A549 (cell line): Measurements from ENCODE around the gene IL19. TPM values are rescaled to one million over a fixed set of nuclear protein-coding genes. Genes with fewer than 3 reads are reported as not detected.
A peak's percentile ranks its signal among the peaks of the same experiment; 100 is the strongest.

ENCODE experiments used
- ATAC-seq, 2 experiments: fragments of 200-7000 bp in 1 of 2; fragments of >200 bp in 1 of 2; cut with Nextera tagmentation in 1 of 2; cut with Tn5 transposase in 1 of 2; 3 replicates each; pipeline versions ENCODE4 v1.8.0 to v1.9.1; 2018 to 2020; ENCODE audit warnings: mild to moderate bottlenecking in 1 of 2, moderate library complexity in 1 of 2
- CTCF ChIA-PET: fragments of 300-600 bp; sonication (Branson Sonifier 250); formaldehyde crosslinking; extraction: SDS; loops from one replicate; lab custom pipeline; 2021; ENCODE audit warnings: antibody characterized with exemption, inconsistent platforms; lab: Yijun Ruan, JAX
- POLR2A ChIA-PET: fragments of 350-600 bp; formaldehyde crosslinking; extraction: SDS; loops from one replicate; lab custom pipeline; 2021; ENCODE audit warnings: antibody characterized with exemption, inconsistent platforms; lab: Yijun Ruan, JAX
- DNase-seq, 2 experiments: peaks; one replicate each; pipeline versions ENCODE4 v3.0.0 to v3.0.0-alpha.2; 2011 to 2016; ENCODE audit warnings: low read depth in 1 of 2, low spot score in 1 of 2
- FAIRE-seq: peaks from 2 replicates; lab custom pipeline; 2011; peaks lifted over from hg19 to GRCh38; lab: Jason Lieb, UNC
- H3K27ac ChIP-seq, 2 experiments: fragments of >200 bp; sonication (Bioruptor Twin); formaldehyde crosslinking; 3 replicates each; pipeline ENCODE4 v1.5.1; 2016 to 2017
- H3K4me1 ChIP-seq: fragments of >200 bp; sonication (Bioruptor Twin); formaldehyde crosslinking; 3 replicates; pipeline ENCODE4 v1.6.1; 2016
- H3K4me2 ChIP-seq: fragments of >200 bp; sonication (Bioruptor Twin); formaldehyde crosslinking; 3 replicates; pipeline ENCODE4 v1.6.1; 2016
- H3K4me3 ChIP-seq: fragments of >200 bp; sonication (Bioruptor Twin); formaldehyde crosslinking; 3 replicates; pipeline ENCODE4 v1.5.1; 2016
- H3K9me3 ChIP-seq: fragments of >200 bp; sonication (Bioruptor Twin); formaldehyde crosslinking; 3 replicates; pipeline ENCODE4 v1.6.1; 2016
- CHD2 ChIP-seq: fragments of 150-350 bp; IDR thresholded peaks from 2 replicates; pipeline ENCODE4 v1.6.1; 2014; ENCODE audit warnings: low read length; ENCODE audit not compliant: partially characterized antibody
- CHD4 ChIP-seq: fragments of 200-600 bp; sonication (generic); IDR thresholded peaks from 2 replicates; pipeline ENCODE4 v1.6.1; 2016; ENCODE audit warnings: antibody characterized with exemption, mild to moderate bottlenecking, borderline replicate concordance
- ESRRA ChIP-seq: fragments of 150-350 bp; IDR thresholded peaks from 2 replicates; pipeline ENCODE4 v1.6.1; 2014; ENCODE audit warnings: mild to moderate bottlenecking, low read length, borderline replicate concordance
- HDAC2 ChIP-seq: fragments of 200-600 bp; sonication (generic); IDR thresholded peaks from 2 replicates; pipeline ENCODE4 v1.6.1; 2016
- HEYL ChIP-seq: fragments of 250-450 bp; sonication (Bioruptor Pico); IDR thresholded peaks from 2 replicates; pipeline ENCODE4 v1.8.0; 2021; ENCODE audit warnings: mild to moderate bottlenecking, moderate library complexity
- HOXB5 ChIP-seq: fragments of 250-450 bp; sonication (Bioruptor Pico); IDR thresholded peaks from 2 replicates; pipeline ENCODE4 v1.5.0; 2020; ENCODE audit warnings: mild to moderate bottlenecking, moderate library complexity
- JUNB ChIP-seq: fragments of >200 bp; sonication (Bioruptor Twin); formaldehyde crosslinking; IDR thresholded peaks from 2 replicates; pipeline ENCODE4 v1.6.1; 2016
- KDM1A ChIP-seq: fragments of 200-600 bp; sonication (generic); IDR thresholded peaks from 2 replicates; pipeline ENCODE4 v1.6.1; 2016; ENCODE audit warnings: low read depth, mild to moderate bottlenecking
- MAFK ChIP-seq: fragments of 450-650 bp; IDR thresholded peaks from 2 replicates; pipeline ENCODE4 v1.6.1; 2014; ENCODE audit not compliant: partially characterized antibody
- MAZ ChIP-seq: fragments of 150-350 bp; IDR thresholded peaks from 2 replicates; pipeline ENCODE4 v1.6.1; 2014; ENCODE audit warnings: antibody characterized with exemption, low read depth, low read length, borderline replicate concordance
- NFE2L2 ChIP-seq: fragments of 150-350 bp; conservative IDR thresholded peaks from 2 replicates; pipeline ENCODE4 v1.6.1; 2014; ENCODE audit warnings: low read length
- NR3C1 ChIP-seq: fragments of >200 bp; sonication (Bioruptor Twin); formaldehyde crosslinking; IDR thresholded peaks from 3 replicates; pipeline ENCODE4 v1.6.1; 2017
- POLR2A ChIP-seq: IDR thresholded peaks from 2 replicates; pipeline ENCODE4 v1.6.1; 2012; ENCODE audit warnings: mild to moderate bottlenecking, low read length
- RCOR1 ChIP-seq: fragments of 150-350 bp; IDR thresholded peaks from 2 replicates; pipeline ENCODE4 v1.6.1; 2014; ENCODE audit warnings: antibody characterized with exemption, low read length, low read depth
- TFCP2L1 ChIP-seq: fragments of 250-450 bp; sonication (Bioruptor Pico); IDR thresholded peaks from 2 replicates; pipeline ENCODE4 v1.5.0; 2021; ENCODE audit warnings: mild to moderate bottlenecking
- ZSCAN20 ChIP-seq: fragments of 250-450 bp; sonication (Bioruptor Pico); IDR thresholded peaks from 2 replicates; pipeline ENCODE4 v1.8.0; 2022; ENCODE audit warnings: mild to moderate bottlenecking, moderate library complexity
- WGBS: methylation state at CpG from one replicate; pipeline ENCODE4 v1.1.6; 2017; ENCODE audit errors: missing lambda C conversion rate; 5-methylcytosine and 5-hydroxymethylcytosine counted together
- polyA plus RNA-seq, 4 experiments: library from polyadenylated mRNA; depleted of rRNA in 3 of 4; stranded (reverse); fragments of >200 nt; fragmentation: RNase III in 1 of 4; extraction: RNeasy Plus Mini Kit Qiagen cat#74134 plus additional on column Dnase treatment in 1 of 4; gene quantifications; 2 replicates in 3 of 4; 3 replicates in 1 of 4; pipeline ENCODE4 v1.2.3, GENCODE V29; 2011 to 2017
- TF ChIP-seq, protein P1 (sequence below): IDR thresholded peaks from 2 replicates; pipeline ENCODE4 v1.6.1; 2012
- TF ChIP-seq, protein P2 (sequence below): IDR thresholded peaks from 2 replicates; pipeline ENCODE4 v1.6.1; 2012; ENCODE audit warnings: low read depth, borderline replicate concordance
- TF ChIP-seq, protein P3 (sequence below): fragments of 250-450 bp; sonication (Bioruptor Pico); IDR thresholded peaks from 2 replicates; pipeline ENCODE4 v1.5.0; 2020; ENCODE audit warnings: low read depth, mild to moderate bottlenecking, moderate library complexity
- TF ChIP-seq, protein P4 (sequence below): fragments of >200 bp; sonication (Bioruptor Twin); formaldehyde crosslinking; IDR thresholded peaks from 3 replicates; pipeline ENCODE4 v1.5.1; 2016
- TF ChIP-seq, protein P5 (sequence below): fragments of 450-650 bp; IDR thresholded peaks from 2 replicates; pipeline ENCODE4 v1.6.1; 2014; ENCODE audit warnings: antibody characterized with exemption

IL19 gene
- polyA plus RNA-seq, 2 of the 4 experiments (the other 2 are of a cell fraction): not detected

DNA sequence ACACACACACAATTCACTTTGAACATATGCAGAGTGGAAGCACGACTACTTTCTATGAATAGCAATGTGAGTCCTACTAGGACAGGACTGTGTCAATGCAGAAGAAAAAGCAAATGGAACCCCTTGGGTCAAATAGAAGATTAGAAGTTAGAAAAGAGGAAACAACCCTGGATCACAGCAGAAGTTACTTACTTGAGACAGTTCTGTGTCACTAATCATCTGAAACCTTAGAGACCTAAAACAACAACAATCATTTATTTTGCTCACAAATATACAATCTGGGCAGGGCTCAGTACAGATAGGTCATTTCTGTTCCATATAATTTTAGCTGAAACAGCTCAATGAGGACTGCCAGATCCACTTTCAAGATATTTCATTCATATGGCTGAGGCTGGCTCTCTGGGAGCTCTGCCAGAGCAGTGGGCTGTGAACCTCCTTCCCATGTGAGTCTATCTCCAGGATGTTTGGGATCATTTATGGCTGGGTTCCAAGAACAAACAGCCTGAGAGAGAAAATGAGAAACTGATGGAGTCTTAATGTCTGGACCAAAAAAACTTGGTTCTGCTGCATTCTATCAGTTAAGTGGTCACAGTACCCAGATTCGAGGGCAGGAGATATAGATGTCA, 44.3 kb downstream of the IL19 start:
- WGBS: 2% methylated on average over 2 of the region's 2 CpGs
- ATAC-seq (no peak), FAIRE-seq (no peak), DNase-seq (no peak)
- Histone ChIP-seq H3K4me3 (no peak overlapping the region), H3K9me3 (peaks cover 15% of the 10 kb centered on the region), H3K4me2 (no peak overlapping the region), H3K4me1 (no peaks in the 10 kb centered on the region)
- CTCF ChIA-PET: interaction anchor here (0.5 to 1.9 kb wide), 3 partner anchors 10 to 364 kb away, joined by 3 to 4 read pairs (median 4); no protein-coding TSS in a partner anchor
- TF ChIP-seq HOXB5 (CRISPR knock-in tag): no peak
- no peak for TF ChIP-seq TFCP2L1 (CRISPR knock-in tag)
- TF ChIP-seq, protein P1, sequence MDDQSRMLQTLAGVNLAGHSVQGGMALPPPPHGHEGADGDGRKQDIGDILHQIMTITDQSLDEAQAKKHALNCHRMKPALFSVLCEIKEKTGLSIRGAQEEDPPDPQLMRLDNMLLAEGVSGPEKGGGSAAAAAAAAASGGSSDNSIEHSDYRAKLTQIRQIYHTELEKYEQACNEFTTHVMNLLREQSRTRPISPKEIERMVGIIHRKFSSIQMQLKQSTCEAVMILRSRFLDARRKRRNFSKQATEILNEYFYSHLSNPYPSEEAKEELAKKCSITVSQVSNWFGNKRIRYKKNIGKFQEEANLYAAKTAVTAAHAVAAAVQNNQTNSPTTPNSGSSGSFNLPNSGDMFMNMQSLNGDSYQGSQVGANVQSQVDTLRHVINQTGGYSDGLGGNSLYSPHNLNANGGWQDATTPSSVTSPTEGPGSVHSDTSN: no peak
- no peak for TF ChIP-seq HEYL (CRISPR knock-in tag)
- TF ChIP-seq, all 56 proteins: peak for 0
- H3K27ac ChIP-seq: no peak overlapping the region
- POLR2A ChIA-PET: no interaction called here

DNA sequence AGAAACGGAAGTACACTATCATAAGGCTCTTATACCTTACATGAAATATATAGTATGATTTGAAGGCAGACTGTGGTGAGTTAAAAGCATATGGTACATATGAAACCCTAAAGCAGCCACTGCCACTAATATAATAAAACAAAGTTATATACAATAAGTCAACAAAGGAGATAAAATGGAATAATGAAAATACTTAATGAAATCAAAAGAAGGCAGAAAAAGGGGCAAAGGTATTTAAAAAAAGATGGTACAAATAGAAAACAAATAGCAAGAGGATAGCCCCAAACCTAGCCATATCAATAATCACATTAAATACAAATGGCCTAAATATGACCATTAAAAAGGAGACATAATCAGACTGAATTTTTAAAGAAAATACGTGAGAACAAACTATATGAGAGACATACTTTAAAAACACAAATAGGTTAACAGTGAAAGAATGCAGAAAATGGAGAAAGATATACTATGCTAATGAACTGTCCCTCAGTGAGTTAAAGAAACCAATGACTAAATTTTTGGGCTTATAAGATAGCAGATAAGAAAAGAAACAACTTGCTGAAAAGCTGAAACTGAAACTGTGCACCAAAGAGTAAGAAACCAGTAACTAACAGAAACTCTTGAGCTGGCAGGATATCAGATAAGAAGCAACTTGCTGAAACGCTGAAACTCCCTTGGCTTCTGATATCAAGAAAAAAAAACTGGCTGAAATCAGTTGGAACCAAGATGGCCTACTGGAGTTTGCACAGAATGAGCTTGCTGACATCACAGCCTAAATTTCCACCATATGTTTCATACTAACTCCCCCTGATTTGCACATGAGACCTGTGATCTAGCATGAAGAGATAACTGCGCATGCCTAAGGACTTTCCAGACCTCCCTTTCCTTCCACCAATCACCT, 46.1 kb downstream of the IL19 start:
- WGBS: 59% methylated on average over 4 of the region's 4 CpGs
- H3K4me2 ChIP-seq: no peak overlapping the region
- DNase-seq: no peak
- ChIA-PET POLR2A (no interaction called here), CTCF (interaction anchor here (0.6 to 1.5 kb wide), 5 partner anchors 7 to 166 kb away, joined by 3 read pairs; no protein-coding TSS in a partner anchor)
- H3K9me3 ChIP-seq: peaks cover 10% of the 10 kb centered on the region; the same call in 1 of the 3 replicates
- no peak overlapping the region for H3K27ac ChIP-seq
- H3K4me1 ChIP-seq: no peaks in the 10 kb centered on the region
- TF ChIP-seq ESRRA (no peak), POLR2A (no peak), HDAC2 (no peak), MAZ (no peak), CHD2 (no peak), MAFK (no peak), NR3C1 (no peak), NFE2L2 (no peak), KDM1A (no peak), RCOR1 (no peak), JUNB (no peak), CHD4 (no peak), ZSCAN20 (CRISPR knock-in tag) (no peak)
- TF ChIP-seq, protein P2, sequence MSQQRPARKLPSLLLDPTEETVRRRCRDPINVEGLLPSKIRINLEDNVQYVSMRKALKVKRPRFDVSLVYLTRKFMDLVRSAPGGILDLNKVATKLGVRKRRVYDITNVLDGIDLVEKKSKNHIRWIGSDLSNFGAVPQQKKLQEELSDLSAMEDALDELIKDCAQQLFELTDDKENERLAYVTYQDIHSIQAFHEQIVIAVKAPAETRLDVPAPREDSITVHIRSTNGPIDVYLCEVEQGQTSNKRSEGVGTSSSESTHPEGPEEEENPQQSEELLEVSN: no peak
- TF ChIP-seq, protein P3, sequence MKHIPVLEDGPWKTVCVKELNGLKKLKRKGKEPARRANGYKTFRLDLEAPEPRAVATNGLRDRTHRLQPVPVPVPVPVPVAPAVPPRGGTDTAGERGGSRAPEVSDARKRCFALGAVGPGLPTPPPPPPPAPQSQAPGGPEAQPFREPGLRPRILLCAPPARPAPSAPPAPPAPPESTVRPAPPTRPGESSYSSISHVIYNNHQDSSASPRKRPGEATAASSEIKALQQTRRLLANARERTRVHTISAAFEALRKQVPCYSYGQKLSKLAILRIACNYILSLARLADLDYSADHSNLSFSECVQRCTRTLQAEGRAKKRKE: no peak
- TF ChIP-seq, protein P4, sequence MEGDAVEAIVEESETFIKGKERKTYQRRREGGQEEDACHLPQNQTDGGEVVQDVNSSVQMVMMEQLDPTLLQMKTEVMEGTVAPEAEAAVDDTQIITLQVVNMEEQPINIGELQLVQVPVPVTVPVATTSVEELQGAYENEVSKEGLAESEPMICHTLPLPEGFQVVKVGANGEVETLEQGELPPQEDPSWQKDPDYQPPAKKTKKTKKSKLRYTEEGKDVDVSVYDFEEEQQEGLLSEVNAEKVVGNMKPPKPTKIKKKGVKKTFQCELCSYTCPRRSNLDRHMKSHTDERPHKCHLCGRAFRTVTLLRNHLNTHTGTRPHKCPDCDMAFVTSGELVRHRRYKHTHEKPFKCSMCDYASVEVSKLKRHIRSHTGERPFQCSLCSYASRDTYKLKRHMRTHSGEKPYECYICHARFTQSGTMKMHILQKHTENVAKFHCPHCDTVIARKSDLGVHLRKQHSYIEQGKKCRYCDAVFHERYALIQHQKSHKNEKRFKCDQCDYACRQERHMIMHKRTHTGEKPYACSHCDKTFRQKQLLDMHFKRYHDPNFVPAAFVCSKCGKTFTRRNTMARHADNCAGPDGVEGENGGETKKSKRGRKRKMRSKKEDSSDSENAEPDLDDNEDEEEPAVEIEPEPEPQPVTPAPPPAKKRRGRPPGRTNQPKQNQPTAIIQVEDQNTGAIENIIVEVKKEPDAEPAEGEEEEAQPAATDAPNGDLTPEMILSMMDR: no peak
- TF ChIP-seq, protein P5, sequence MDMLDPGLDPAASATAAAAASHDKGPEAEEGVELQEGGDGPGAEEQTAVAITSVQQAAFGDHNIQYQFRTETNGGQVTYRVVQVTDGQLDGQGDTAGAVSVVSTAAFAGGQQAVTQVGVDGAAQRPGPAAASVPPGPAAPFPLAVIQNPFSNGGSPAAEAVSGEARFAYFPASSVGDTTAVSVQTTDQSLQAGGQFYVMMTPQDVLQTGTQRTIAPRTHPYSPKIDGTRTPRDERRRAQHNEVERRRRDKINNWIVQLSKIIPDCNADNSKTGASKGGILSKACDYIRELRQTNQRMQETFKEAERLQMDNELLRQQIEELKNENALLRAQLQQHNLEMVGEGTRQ: no peak
- no peak overlapping the region for H3K4me3 ChIP-seq
- no peak for ATAC-seq
- FAIRE-seq: peak; percentile 7
